ENCODE data around the gene MAST4. TPM values are rescaled to one million over a fixed set of nuclear protein-coding genes. Genes with fewer than 3 reads are reported as not detected.

Gene MAST4
- total RNA-seq, 1 experiment from 2014 or later: 11.8 TPM

- no peak overlapping the region for H3K9ac ChIP-seq (ENCODE audit: low read length)
- H3K4me2 ChIP-seq (ENCODE audit: low read depth, low read length, poor library complexity, severe bottlenecking): no peak overlapping the region
- H3K79me2 ChIP-seq (ENCODE audit: low read length): no peaks in the 10 kb centered on the region
- no peaks in the 10 kb centered on the region for H3K9me2 ChIP-seq (replicated peaks; ENCODE audit: insufficient read depth, low read length)
- no peaks in the 10 kb centered on the region for H3K36me3 ChIP-seq (ENCODE audit: insufficient read depth, low read length)
- no peaks in the 10 kb centered on the region for H3K4me1 ChIP-seq (ENCODE audit: low read length)
- no peak overlapping the region for H3K27ac ChIP-seq (ENCODE audit: low read length)
- no peak for DNase-seq
- no peaks in the 10 kb centered on the region for H3K9me3 ChIP-seq (ENCODE audit: low read length)
- H4K20me1 ChIP-seq (ENCODE audit: insufficient read depth, low read depth, low read length): no peaks in the 10 kb centered on the region
- H2AFZ ChIP-seq (ENCODE audit: low read length): no peak overlapping the region
- H3K27me3 ChIP-seq (ENCODE audit: low read length): no peaks in the 10 kb centered on the region
- H3K4me3 ChIP-seq (ENCODE audit: low read length): no peak overlapping the region
Observed at GRCh38 chr5:67015541-67016191, 419.5 kb downstream of the MAST4 start.

GRCh38 chr5:67019065-67019845, 423.1 kb downstream of the MAST4 start:
- Histone ChIP-seq H3K36me3 (ENCODE audit: insufficient read depth, low read length) (no peaks in the 10 kb centered on the region), H4K20me1 (ENCODE audit: insufficient read depth, low read depth, low read length) (peaks cover 7% of the 10 kb centered on the region; the same call in 1 of the 2 replicates), H3K9me3 (ENCODE audit: low read length) (no peaks in the 10 kb centered on the region), H3K79me2 (ENCODE audit: low read length) (no peaks in the 10 kb centered on the region), H3K27ac (ENCODE audit: low read length) (no peak overlapping the region), H3K9ac (ENCODE audit: low read length) (no peak overlapping the region), H3K4me1 (ENCODE audit: low read length) (no peaks in the 10 kb centered on the region), H3K4me3 (ENCODE audit: low read length) (no peak overlapping the region), H2AFZ (ENCODE audit: low read length) (no peak overlapping the region), H3K9me2 (replicated peaks; ENCODE audit: insufficient read depth, low read length) (no peaks in the 10 kb centered on the region), H3K27me3 (ENCODE audit: low read length) (no peaks in the 10 kb centered on the region), H3K4me2 (ENCODE audit: low read depth, low read length, poor library complexity, severe bottlenecking) (no peak overlapping the region)
- DNase-seq: no peak

- Histone ChIP-seq H4K20me1 (ENCODE audit: insufficient read depth, low read depth, low read length) (peaks cover 7% of the 10 kb centered on the region; the same call in 1 of the 2 replicates), H3K4me3 (ENCODE audit: low read length) (no peak overlapping the region), H3K9me2 (replicated peaks; ENCODE audit: insufficient read depth, low read length) (no peaks in the 10 kb centered on the region), H3K9ac (ENCODE audit: low read length) (no peak overlapping the region), H3K27ac (ENCODE audit: low read length) (no peak overlapping the region), H3K4me1 (ENCODE audit: low read length) (no peaks in the 10 kb centered on the region), H2AFZ (ENCODE audit: low read length) (no peak overlapping the region), H3K9me3 (ENCODE audit: low read length) (no peaks in the 10 kb centered on the region), H3K4me2 (ENCODE audit: low read depth, low read length, poor library complexity, severe bottlenecking) (no peak overlapping the region), H3K36me3 (ENCODE audit: insufficient read depth, low read length) (no peaks in the 10 kb centered on the region), H3K79me2 (ENCODE audit: low read length) (no peaks in the 10 kb centered on the region), H3K27me3 (ENCODE audit: low read length) (no peaks in the 10 kb centered on the region)
- no peak for DNase-seq
Observed at GRCh38 chr5:67020096-67020615, 424.0 kb downstream of the MAST4 start.

- Histone ChIP-seq H3K4me3 (ENCODE audit: low read length) (no peak overlapping the region), H3K9ac (ENCODE audit: low read length) (no peak overlapping the region), H4K20me1 (ENCODE audit: insufficient read depth, low read depth, low read length) (peaks cover 7% of the 10 kb centered on the region; the same call in 1 of the 2 replicates), H3K4me1 (ENCODE audit: low read length) (no peaks in the 10 kb centered on the region), H3K27ac (ENCODE audit: low read length) (no peak overlapping the region), H3K9me3 (ENCODE audit: low read length) (no peaks in the 10 kb centered on the region), H3K4me2 (ENCODE audit: low read depth, low read length, poor library complexity, severe bottlenecking) (no peak overlapping the region), H3K27me3 (ENCODE audit: low read length) (no peaks in the 10 kb centered on the region), H3K9me2 (replicated peaks; ENCODE audit: insufficient read depth, low read length) (no peaks in the 10 kb centered on the region), H3K79me2 (ENCODE audit: low read length) (no peaks in the 10 kb centered on the region), H3K36me3 (ENCODE audit: insufficient read depth, low read length) (no peaks in the 10 kb centered on the region), H2AFZ (ENCODE audit: low read length) (no peak overlapping the region)
- DNase-seq: no peak
Observed at GRCh38 chr5:67021031-67021430, 424.8 kb downstream of the MAST4 start.

GRCh38 chr5:67021521-67021920, 425.3 kb downstream of the MAST4 start:
- Histone ChIP-seq H3K9ac (ENCODE audit: low read length) (no peak overlapping the region), H3K9me2 (replicated peaks; ENCODE audit: insufficient read depth, low read length) (no peaks in the 10 kb centered on the region), H3K9me3 (ENCODE audit: low read length) (no peaks in the 10 kb centered on the region), H3K36me3 (ENCODE audit: insufficient read depth, low read length) (no peaks in the 10 kb centered on the region), H3K4me1 (ENCODE audit: low read length) (no peaks in the 10 kb centered on the region), H2AFZ (ENCODE audit: low read length) (no peak overlapping the region), H3K4me2 (ENCODE audit: low read depth, low read length, poor library complexity, severe bottlenecking) (no peak overlapping the region), H4K20me1 (ENCODE audit: insufficient read depth, low read depth, low read length) (peaks cover 7% of the 10 kb centered on the region; the same call in 1 of the 2 replicates), H3K27me3 (ENCODE audit: low read length) (no peaks in the 10 kb centered on the region), H3K4me3 (ENCODE audit: low read length) (no peak overlapping the region), H3K79me2 (ENCODE audit: low read length) (no peaks in the 10 kb centered on the region), H3K27ac (ENCODE audit: low read length) (no peak overlapping the region)
- no peak for DNase-seq

- no peaks in the 10 kb centered on the region for H3K9me3 ChIP-seq (ENCODE audit: low read length)
- H3K4me2 ChIP-seq (ENCODE audit: low read depth, low read length, poor library complexity, severe bottlenecking): no peak overlapping the region
- no peaks in the 10 kb centered on the region for H3K4me1 ChIP-seq (ENCODE audit: low read length)
- no peaks in the 10 kb centered on the region for H3K27me3 ChIP-seq (ENCODE audit: low read length)
- H2AFZ ChIP-seq (ENCODE audit: low read length): no peak overlapping the region
- H3K4me3 ChIP-seq (ENCODE audit: low read length): no peak overlapping the region
- H4K20me1 ChIP-seq (ENCODE audit: insufficient read depth, low read depth, low read length): peaks cover 7% of the 10 kb centered on the region; the same call in 1 of the 2 replicates
- no peaks in the 10 kb centered on the region for H3K9me2 ChIP-seq (replicated peaks; ENCODE audit: insufficient read depth, low read length)
- no peak overlapping the region for H3K9ac ChIP-seq (ENCODE audit: low read length)
- no peak overlapping the region for H3K27ac ChIP-seq (ENCODE audit: low read length)
- no peak for DNase-seq
- H3K36me3 ChIP-seq (ENCODE audit: insufficient read depth, low read length): no peaks in the 10 kb centered on the region
- H3K79me2 ChIP-seq (ENCODE audit: low read length): no peaks in the 10 kb centered on the region
Observed at GRCh38 chr5:67021962-67022361, 425.8 kb downstream of the MAST4 start.

- Histone ChIP-seq H3K4me3 (ENCODE audit: low read length) (no peak overlapping the region), H4K20me1 (ENCODE audit: insufficient read depth, low read depth, low read length) (peaks cover 7% of the 10 kb centered on the region; the same call in 1 of the 2 replicates), H3K36me3 (ENCODE audit: insufficient read depth, low read length) (no peaks in the 10 kb centered on the region), H3K9ac (ENCODE audit: low read length) (no peak overlapping the region), H3K27ac (ENCODE audit: low read length) (no peak overlapping the region), H3K4me2 (ENCODE audit: low read depth, low read length, poor library complexity, severe bottlenecking) (no peak overlapping the region), H2AFZ (ENCODE audit: low read length) (no peak overlapping the region), H3K27me3 (ENCODE audit: low read length) (no peaks in the 10 kb centered on the region), H3K79me2 (ENCODE audit: low read length) (no peaks in the 10 kb centered on the region), H3K9me3 (ENCODE audit: low read length) (no peaks in the 10 kb centered on the region), H3K4me1 (ENCODE audit: low read length) (no peaks in the 10 kb centered on the region), H3K9me2 (replicated peaks; ENCODE audit: insufficient read depth, low read length) (no peaks in the 10 kb centered on the region)
- no peak for DNase-seq
Observed at GRCh38 chr5:67025457-67025856, 429.3 kb downstream of the MAST4 start.

- Histone ChIP-seq H3K79me2 (ENCODE audit: low read length) (no peaks in the 10 kb centered on the region), H3K9ac (ENCODE audit: low read length) (no peak overlapping the region)
Observed at GRCh38 chr5:67026278-67026677, 430.1 kb downstream of the MAST4 start.

More at GRCh38 chr5:67026278-67026677, 430.1 kb downstream of the MAST4 start:
- no peaks in the 10 kb centered on the region for H3K9me2 ChIP-seq (replicated peaks; ENCODE audit: insufficient read depth, low read length)
- H4K20me1 ChIP-seq (ENCODE audit: insufficient read depth, low read depth, low read length): peaks cover 1% of the 10 kb centered on the region; the same call in 1 of the 2 replicates
- H3K4me3 ChIP-seq (ENCODE audit: low read length): no peak overlapping the region
- H3K4me1 ChIP-seq (ENCODE audit: low read length): no peaks in the 10 kb centered on the region
- H3K9me3 ChIP-seq (ENCODE audit: low read length): no peaks in the 10 kb centered on the region
- no peak overlapping the region for H3K27ac ChIP-seq (ENCODE audit: low read length)
- H3K27me3 ChIP-seq (ENCODE audit: low read length): no peaks in the 10 kb centered on the region
- no peak overlapping the region for H2AFZ ChIP-seq (ENCODE audit: low read length)
- H3K4me2 ChIP-seq (ENCODE audit: low read depth, low read length, poor library complexity, severe bottlenecking): no peak overlapping the region
- no peak for DNase-seq
- no peaks in the 10 kb centered on the region for H3K36me3 ChIP-seq (ENCODE audit: insufficient read depth, low read length)

All from Karpas-422 (cell line).